Stimulated activated CD8-positive, alpha-beta memory T cell treated with anti-CD3 and anti-CD28 coated beads, Interleukin-2, amount 100 ng/mL, for 1 hour (primary cell): Measurements from ENCODE around the gene TXNL1.
A peak's percentile ranks its signal among the peaks of the same experiment; 100 is the strongest.
"Not testable (repeated sequence)": the region's sequence is repeated elsewhere in the genome, so short reads cannot be mapped to it uniquely, and the experiment has no call there.

Experiments
- DNase-seq, 2 donors: peaks; one replicate each; pipeline ENCODE4 v3.0.0-alpha.2; 2020; ENCODE audit warnings: low read depth in 2 of 2

Gene TXNL1

DNA sequence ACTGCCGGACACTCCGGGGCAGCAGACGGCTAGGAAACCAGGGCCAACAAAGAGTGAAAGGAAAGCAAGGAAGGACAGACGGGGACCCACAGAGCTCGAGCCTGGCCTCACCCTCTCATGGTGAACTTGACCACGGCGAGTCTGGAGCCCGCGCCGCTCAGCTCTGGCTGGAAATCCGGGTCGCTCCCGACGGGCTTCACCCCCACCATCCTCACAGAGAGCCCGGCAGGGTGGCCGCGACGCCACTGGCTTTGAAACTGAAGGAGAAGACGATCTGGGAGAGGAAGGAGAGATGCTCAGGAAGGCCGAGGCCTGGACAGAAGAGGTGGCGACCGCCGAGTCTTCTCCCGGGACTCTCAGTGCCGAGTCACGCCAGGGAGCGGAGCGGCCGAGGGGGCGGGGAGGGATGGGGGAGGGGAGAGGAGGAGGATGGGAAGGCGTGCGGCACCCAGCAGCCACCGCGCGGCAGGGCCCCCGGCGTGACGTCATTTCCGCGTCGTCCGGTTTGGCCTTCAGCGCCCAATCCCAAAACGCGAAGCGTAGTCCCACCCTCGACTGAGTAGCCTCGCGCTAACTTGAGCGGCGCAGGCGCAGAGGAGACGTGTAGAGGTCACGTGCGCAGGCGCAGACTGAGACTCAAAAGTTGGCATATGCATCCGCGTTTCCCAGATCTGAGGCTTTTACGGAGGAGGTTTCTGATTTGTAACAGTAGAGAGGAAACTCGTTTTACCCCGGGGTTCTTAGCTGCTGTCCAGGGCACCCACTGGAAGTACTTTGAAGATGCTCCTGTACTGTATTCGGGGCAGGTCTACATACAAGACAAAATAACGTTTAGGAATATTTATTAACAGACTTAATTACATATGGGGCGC is at the start of gene TXNL1:
TXNL1 (minus strand) TSS at position 361 of the 872 bp plus-strand sequence; CDS start at position 209, 152 bp downstream.
- peak; percentile 99 to 100 for DNase-seq

- no peak for DNase-seq
Measured at GRCh38 chr18:56684277-56684676, 45.9 kb upstream of the TXNL1 start.

DNA sequence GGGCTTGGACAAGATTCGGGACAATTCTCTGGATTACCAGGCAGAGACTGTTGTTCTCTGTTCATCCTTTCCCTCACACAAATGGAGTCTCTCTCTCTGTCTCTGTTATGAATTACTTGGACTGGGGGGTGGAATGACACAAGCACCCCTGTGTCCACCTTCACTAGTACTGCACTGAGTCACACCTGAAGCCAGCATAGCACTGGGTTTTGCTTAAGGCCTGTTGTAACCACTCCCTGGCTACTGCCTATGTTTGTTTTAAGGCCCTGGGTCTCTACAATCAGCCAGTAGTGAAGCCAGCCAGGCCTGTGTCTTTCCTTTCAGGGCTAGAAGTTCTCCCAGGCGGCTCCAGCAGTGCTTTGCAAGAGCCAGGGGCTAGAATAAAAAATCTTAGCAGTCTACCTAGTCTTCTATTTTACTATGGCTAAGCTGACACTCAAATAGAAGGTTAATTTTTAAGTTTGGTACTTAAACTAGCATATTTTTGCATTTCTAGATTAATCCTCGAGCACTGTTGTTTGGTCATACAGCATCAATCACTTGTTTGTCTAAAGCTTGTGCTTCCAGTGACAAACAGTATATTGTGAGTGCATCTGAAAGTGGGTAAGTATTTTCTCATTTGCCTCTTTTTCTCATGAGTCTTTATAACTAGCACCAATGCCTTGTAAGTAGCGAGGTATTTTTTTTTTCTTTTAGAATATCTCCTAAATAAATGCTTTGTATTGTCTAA is 40.6 kb upstream of the TXNL1 start:
- no peak for DNase-seq

DNA sequence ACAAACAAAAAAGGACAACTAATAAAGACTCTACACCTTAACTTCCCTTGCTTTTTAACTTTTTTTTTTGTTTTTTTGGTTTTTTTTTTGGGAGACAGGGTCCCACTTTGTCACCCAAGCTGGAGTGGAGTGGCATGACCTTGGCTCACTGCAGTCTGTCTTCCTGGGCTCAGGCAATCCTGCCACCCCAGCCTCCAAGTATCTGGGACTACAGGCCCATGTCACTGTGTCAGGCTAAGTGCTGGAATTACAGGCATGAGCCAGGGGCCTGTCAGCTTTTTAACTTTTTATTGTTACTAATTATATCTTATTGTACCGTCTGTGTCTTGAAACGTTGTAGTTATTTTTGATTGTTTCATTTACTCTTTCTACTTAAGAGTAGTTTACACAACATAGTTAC is 38.2 kb upstream of the TXNL1 start:
- DNase-seq, result no peak

GRCh38 chr18:56672981-56673380 is 34.6 kb upstream of the TXNL1 start:
- DNase-seq, result no peak

DNA sequence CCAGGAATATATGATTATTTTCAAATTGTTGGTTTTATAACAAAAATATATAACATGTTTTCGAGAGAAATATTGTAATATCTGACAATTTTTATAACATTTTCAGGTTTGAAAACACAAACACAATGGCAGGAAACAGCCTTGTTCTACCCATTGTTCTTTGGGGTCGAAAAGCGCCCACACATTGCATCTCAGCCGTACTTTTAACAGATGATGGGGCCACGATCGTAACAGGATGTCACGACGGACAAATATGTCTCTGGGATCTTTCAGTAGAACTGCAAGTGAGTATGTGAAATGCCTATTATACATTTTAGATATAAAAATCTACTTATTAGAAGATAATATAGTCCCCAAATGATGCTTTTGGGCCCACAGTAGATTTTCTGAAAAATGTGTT is 34.0 kb upstream of the TXNL1 start:
- DNase-seq, result no peak

DNA sequence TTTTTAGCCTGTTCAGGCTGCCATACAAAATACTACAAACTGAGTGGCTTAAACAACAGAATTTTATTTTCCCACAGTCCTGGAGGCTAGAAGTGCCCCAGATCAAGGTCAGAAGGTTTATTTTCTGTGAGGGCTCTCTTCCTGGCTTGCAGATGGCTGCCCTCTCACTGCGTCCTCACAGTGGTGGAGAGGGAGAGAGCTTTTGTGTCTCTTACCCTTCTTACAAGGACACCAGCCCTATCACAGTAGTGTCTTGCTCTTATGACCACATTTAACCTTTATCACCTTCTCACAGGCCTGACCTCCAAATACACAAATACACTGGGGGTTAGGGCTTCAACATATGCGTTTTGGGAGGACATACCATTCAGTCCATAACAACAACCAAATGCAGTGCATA is 24.5 kb upstream of the TXNL1 start:
- no peak for DNase-seq

DNA sequence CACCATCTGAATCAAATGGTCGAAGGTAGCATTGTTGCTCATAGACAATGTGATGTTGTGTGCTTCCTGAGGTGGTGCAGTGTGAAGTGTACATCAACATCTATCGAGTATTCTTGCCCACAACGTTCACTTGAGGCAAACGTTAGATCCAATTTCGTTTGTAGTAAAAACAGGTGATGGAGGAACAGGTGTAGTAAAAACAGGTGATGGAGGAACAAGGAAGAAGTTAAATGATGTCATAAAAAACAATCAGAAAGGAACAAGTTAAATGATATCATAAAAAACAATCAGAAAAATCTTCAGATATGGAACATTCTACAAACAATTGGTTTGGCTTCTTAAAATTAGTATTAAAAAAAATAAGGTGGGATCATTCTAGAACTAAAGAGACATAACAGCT is 24.1 kb upstream of the TXNL1 start:
- DNase-seq, result no peak

- DNase-seq, result no peak
Measured at GRCh38 chr18:56662063-56662408, 23.6 kb upstream of the TXNL1 start.

DNA sequence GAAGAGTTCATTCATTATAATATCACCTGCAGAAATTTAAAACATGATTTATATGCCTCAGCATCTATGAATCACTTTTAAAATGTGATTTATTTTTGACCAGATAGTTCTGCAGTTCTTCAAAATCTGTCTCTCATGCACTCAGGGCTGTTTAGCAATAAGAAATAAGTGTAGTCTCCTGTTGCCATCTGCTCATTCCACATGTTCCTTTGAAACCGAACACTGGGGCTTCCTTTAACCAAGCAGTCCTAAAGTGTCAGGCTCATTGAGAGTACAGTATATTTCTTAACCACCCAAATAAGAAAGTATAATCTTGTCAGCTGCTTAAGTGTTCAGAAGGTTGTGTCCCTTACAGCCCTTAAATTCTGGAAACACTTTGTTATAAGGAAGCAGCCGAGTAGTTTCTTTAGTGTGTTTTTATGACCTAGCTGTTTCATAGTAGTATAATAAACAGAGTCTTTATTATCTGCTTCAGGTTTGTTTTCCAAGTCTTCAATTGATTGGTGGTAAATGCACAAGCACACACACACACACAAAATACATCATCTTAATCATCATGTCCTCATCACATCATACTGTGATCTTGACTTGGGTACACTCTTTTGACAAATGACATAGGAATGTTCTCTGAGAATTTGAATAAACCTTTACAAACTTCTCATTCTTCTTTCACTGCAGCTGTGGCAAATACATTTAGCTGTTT is 23.1 kb upstream of the TXNL1 start:
- no peak for DNase-seq

GRCh38 chr18:56660655-56661054 is 22.3 kb upstream of the TXNL1 start:
- no peak for DNase-seq

DNA sequence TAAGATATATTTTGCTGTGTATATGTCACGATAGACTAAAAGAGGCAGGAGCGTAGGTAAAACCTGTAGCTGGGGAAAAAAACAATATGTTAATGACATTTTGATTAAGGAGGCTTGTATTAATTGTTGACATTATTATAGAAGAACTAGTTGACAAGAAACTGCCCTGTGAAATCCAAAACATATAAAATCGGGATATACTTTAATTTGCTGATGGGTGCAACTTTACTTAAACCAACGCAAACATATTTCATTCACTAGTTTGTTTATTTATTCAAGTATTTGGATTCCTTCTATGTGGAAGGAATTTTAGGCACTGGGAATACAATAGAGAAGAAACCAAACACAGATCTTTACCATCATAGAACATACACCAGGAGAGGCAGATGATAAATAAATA is 20.7 kb upstream of the TXNL1 start:
- DNase-seq, result no peak

GRCh38 chr18:56658261-56658660 is 19.9 kb upstream of the TXNL1 start:
- no peak for DNase-seq

DNA sequence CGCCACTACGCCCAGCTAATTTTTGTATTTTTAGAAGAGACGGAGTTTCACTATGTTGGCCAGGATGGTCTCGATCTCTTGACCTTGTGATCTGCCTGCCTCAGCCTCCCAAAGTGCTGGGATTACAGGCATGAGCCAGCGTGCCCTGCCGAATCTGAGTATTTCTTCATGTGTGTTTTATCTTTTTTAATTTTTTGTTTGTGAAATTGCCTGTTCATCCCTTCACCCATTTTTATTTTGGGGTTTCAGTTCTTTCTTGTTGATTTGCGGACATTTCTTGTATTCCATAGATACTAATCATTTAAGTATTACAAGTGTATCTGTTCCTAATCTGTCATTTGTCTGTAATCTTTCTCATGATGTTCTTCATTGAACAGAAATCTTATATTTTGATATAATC is 15.9 kb upstream of the TXNL1 start:
- not testable (repeated sequence) for DNase-seq

- DNase-seq, result no peak
Measured at GRCh38 chr18:56652802-56653201, 14.4 kb upstream of the TXNL1 start.

- no peak for DNase-seq
Measured at GRCh38 chr18:56651771-56652092, 13.3 kb upstream of the TXNL1 start.

GRCh38 chr18:56650944-56651770 is 12.8 kb upstream of the TXNL1 start, which contains the start of gene WDR7:
Gene WDR7, plus strand, starts transcription at chr18:56651359. Its CDS starts 21,157 bp downstream, at chr18:56672516.
- DNase-seq, result peak; percentile 79 to 90

DNA sequence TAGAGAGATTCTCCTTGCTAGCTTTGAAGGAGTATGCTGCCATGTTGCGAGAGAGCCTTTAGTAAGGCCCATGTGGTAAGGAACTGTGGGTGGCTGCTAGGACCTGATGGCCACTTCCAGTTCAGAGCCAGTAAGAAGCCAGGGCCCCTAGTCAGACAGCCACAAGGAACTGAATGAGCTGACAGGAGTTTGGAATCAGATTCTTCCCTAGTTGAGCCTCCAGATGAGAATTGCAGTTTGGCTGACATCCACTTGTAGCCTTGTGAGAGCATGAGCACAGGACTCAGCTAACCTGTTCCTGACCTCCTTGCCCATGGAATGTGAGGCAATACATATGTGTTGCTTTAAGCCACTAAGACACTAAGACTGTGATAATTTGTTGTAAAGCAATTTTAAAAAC is 11.6 kb upstream of the TXNL1 start:
- DNase-seq, result no peak

GRCh38 chr18:56647951-56648893 is 9.8 kb upstream of the TXNL1 start:
- no peak for DNase-seq

- no peak for DNase-seq
Measured at GRCh38 chr18:56647071-56647470, 8.7 kb upstream of the TXNL1 start.
